HepG2 (cell line): ENCODE results near the gene CDK14. TPM values are rescaled to one million over a fixed set of nuclear protein-coding genes. Genes with fewer than 3 reads are reported as not detected.

Experiments used
- ATAC-seq: fragments of 200-7000 bp; cut with Tn5 transposase; 3 replicates; pipeline ENCODE4 v1.9.1; 2020; ENCODE audit warnings: mild to moderate bottlenecking, moderate library complexity
- BruUV-seq: library from RNA; stranded (reverse); fragments of 400-500 nt; replicated peaks from 2 replicates; lab custom pipeline; 2021; lab: Mats Ljungman, UMichigan
- CTCF ChIA-PET: fragments of 300-600 bp; formaldehyde crosslinking; extraction: SDS; loops from one replicate; lab custom pipeline; 2021; ENCODE audit warnings: low total read pairs, inconsistent platforms, low intra/inter-chr PET ratio; lab: Yijun Ruan, JAX
- POLR2A ChIA-PET: fragments of 350-600 bp; sonication (Branson Sonifier 250); formaldehyde crosslinking; loops from one replicate; lab custom pipeline; 2020; ENCODE audit warnings: antibody characterized with exemption, inconsistent platforms; lab: Yijun Ruan, JAX
- DNase-seq: peaks from one replicate; pipeline ENCODE4 v3.0.0-alpha.2; 2015; ENCODE audit warnings: low spot score
- FAIRE-seq: peaks from 3 replicates; lab custom pipeline; 2011; peaks lifted over from hg19 to GRCh38; lab: Jason Lieb, UNC
- H2AFZ ChIP-seq: one replicate; pipeline ENCODE4 v1.6.1; 2011; ENCODE audit warnings: low read length, inconsistent platforms
- H3K27ac ChIP-seq: fragments of 300-600 bp; 3 replicates; pipeline ENCODE4 v1.8.0; 2011; ENCODE audit warnings: mixed run types, mild to moderate bottlenecking, mixed read lengths, low read length, inconsistent platforms; ENCODE audit not compliant: insufficient read depth; ENCODE audit errors: extremely low read length
- H3K27me3 ChIP-seq, 2 experiments: fragments of 200-600 bp in 1 of 2; 2 replicates in 1 of 2; 3 replicates in 1 of 2; pipeline versions ENCODE4 v1.6.0 to v1.8.0; 2011; ENCODE audit warnings: low read length in 2 of 2, mild to moderate bottlenecking in 2 of 2, moderate library complexity in 2 of 2, inconsistent platforms in 1 of 2; ENCODE audit not compliant: insufficient read depth in 2 of 2, control insufficient read depth in 1 of 2
- H3K36me3 ChIP-seq, 2 experiments: fragments of 200-600 bp in 1 of 2; replicated peaks in 1 of 2; 2 replicates in 1 of 2; 3 replicates in 1 of 2; pipeline versions ENCODE4 v1.5.1 to v1.8.0; 2011; ENCODE audit warnings: low read length in 2 of 2, inconsistent platforms in 1 of 2; ENCODE audit not compliant: insufficient read depth in 2 of 2, control insufficient read depth in 1 of 2
- H3K4me1 ChIP-seq: 2 replicates; pipeline ENCODE4 v1.5.1; 2012; ENCODE audit warnings: low read length, inconsistent platforms; ENCODE audit not compliant: insufficient read depth
- H3K4me2 ChIP-seq: 2 replicates; pipeline ENCODE4 v1.6.0; 2011; ENCODE audit warnings: low read depth, low read length, inconsistent platforms
- H3K4me3 ChIP-seq, 3 experiments: fragments of 200-600 bp in 1 of 3; sonication (generic), shearing (Covaris generic) in 1 of 3; replicated peaks in 1 of 3; 2 replicates each; pipeline ENCODE4 v1.5.1; 2011 to 2016; ENCODE audit warnings: low read length in 3 of 3, inconsistent platforms in 2 of 3, low read depth in 2 of 3, mild to moderate bottlenecking in 2 of 3, control low read depth in 1 of 3, mixed read lengths in 1 of 3; ENCODE audit not compliant: insufficient read depth in 1 of 3
- H3K79me2 ChIP-seq: one replicate; pipeline ENCODE4 v1.6.1; 2011; ENCODE audit warnings: low read length, inconsistent platforms; ENCODE audit not compliant: insufficient read depth
- H3K9ac ChIP-seq: 2 replicates; pipeline ENCODE4 v1.6.0; 2011; ENCODE audit warnings: mild to moderate bottlenecking, low read depth, low read length, inconsistent platforms; ENCODE audit not compliant: insufficient read depth
- H3K9me3 ChIP-seq: 2 replicates; pipeline ENCODE4 v1.5.1; 2012; ENCODE audit warnings: mild to moderate bottlenecking, low read length
- H4K20me1 ChIP-seq: 2 replicates; pipeline ENCODE4 v1.6.0; 2011; ENCODE audit warnings: inconsistent platforms, mild to moderate bottlenecking, low read length, moderate library complexity; ENCODE audit not compliant: insufficient read depth
- ARID2 ChIP-seq: sonication (generic); formaldehyde crosslinking; IDR thresholded peaks from 2 replicates; pipeline ENCODE4 v1.8.1; 2022; ENCODE audit warnings: mild to moderate bottlenecking, missing genetic modification reagents, borderline replicate concordance
- BCLAF1 ChIP-seq: fragments of 450-650 bp; IDR thresholded peaks from 2 replicates; pipeline ENCODE4 v1.6.1; 2017; ENCODE audit warnings: mild to moderate bottlenecking
- DBP ChIP-seq: sonication (generic); formaldehyde crosslinking; IDR thresholded peaks from 2 replicates; pipeline ENCODE4 v1.4.0; 2020; ENCODE audit warnings: missing genetic modification reagents; ENCODE audit errors: not compliant biosample characterization
- FOXK1 ChIP-seq: sonication (generic); formaldehyde crosslinking; IDR thresholded peaks from 2 replicates; pipeline ENCODE4 v1.4.0; 2020; ENCODE audit warnings: low read depth, missing genetic modification reagents, borderline replicate concordance
- FOXP1 ChIP-seq, 2 experiments: fragments of 450-650 bp in 1 of 2; IDR thresholded peaks; 2 replicates each; pipeline ENCODE4 v1.6.1; 2017 to 2018; ENCODE audit warnings: antibody characterized with exemption in 1 of 2
- HIC2 ChIP-seq: sonication (generic); formaldehyde crosslinking; IDR thresholded peaks from 2 replicates; pipeline ENCODE4 v1.9.0; 2022; ENCODE audit warnings: low read depth, missing genetic modification reagents
- KLF12 ChIP-seq: sonication (generic); formaldehyde crosslinking; IDR thresholded peaks from 2 replicates; pipeline ENCODE4 v1.4.0; 2020; ENCODE audit warnings: missing genetic modification reagents, borderline replicate concordance
- MYPOP ChIP-seq: sonication (generic); formaldehyde crosslinking; IDR thresholded peaks from 2 replicates; pipeline ENCODE4 v1.8.1; 2023; ENCODE audit warnings: mild to moderate bottlenecking, moderate library complexity, missing genetic modification reagents
- REPIN1 ChIP-seq: sonication (generic); formaldehyde crosslinking; IDR thresholded peaks from 2 replicates; pipeline ENCODE4 v1.8.0; 2022; ENCODE audit warnings: missing genetic modification reagents, low read depth, mild to moderate bottlenecking, borderline replicate concordance
- SATB2 ChIP-seq: sonication (generic); formaldehyde crosslinking; IDR thresholded peaks from 2 replicates; pipeline ENCODE4 v1.5.0; 2020; ENCODE audit warnings: missing genetic modification reagents
- ZNF776 ChIP-seq: sonication (generic); formaldehyde crosslinking; IDR thresholded peaks from 2 replicates; pipeline ENCODE4 v1.4.0; 2020; ENCODE audit warnings: mild to moderate bottlenecking, missing genetic modification reagents
- ZSCAN21 ChIP-seq: sonication (generic); formaldehyde crosslinking; IDR thresholded peaks from 2 replicates; pipeline ENCODE4 v1.8.0; 2022; ENCODE audit warnings: mild to moderate bottlenecking, missing genetic modification reagents, moderate library complexity, borderline replicate concordance
- WGBS: methylation state at CpG from one replicate; pipeline ENCODE4 v1.1.6; 2017; ENCODE audit warnings: low lambda C conversion rate; 5-methylcytosine and 5-hydroxymethylcytosine counted together
- in situ Hi-C: cut with HindIII; loops from 2 replicates; pipeline ENCODE4 v1.10.0; 2017; ENCODE audit warnings: low pct_unique_long_range_greater_than_20kb; ENCODE audit not compliant: extremely low pct_ligation_motif_present
- intact Hi-C: fragments of 100-400 bp; cut with micrococcal nuclease; formaldehyde crosslinking; loops from one replicate; pipeline ENCODE4 v1.10.0; 2022; ENCODE audit not compliant: unreplicated experiment
- polyA plus RNA-seq, 8 experiments: library from polyadenylated mRNA; depleted of rRNA in 3 of 8; stranded (reverse) in 7 of 8; unstranded in 1 of 8; fragments of >200 nt; fragmentation: Illumina TruSeq in 4 of 8; extraction: Trizol in 4 of 8; gene quantifications; 2 replicates each; pipeline versions ENCODE4 v1.2.1 to v1.2.3, GENCODE V29; 2011 to 2016; ENCODE audit warnings: low read depth in 4 of 8, missing spikeins in 1 of 8, mixed read lengths in 1 of 8; ENCODE audit not compliant: insufficient read depth in 1 of 8
- total RNA-seq, 5 experiments: library from RNA; depleted of rRNA; stranded (reverse); fragments of >200 nt; fragmentation: Illumina TruSeq; extraction: Trizol; gene quantifications; 2 replicates each; pipeline ENCODE4 v1.2.3, GENCODE V29; 2016; ENCODE audit warnings: low read depth in 1 of 5
- TF ChIP-seq, protein P1 (sequence below): fragments of 450-650 bp; IDR thresholded peaks from 2 replicates; pipeline ENCODE4 v1.6.1; 2017

CDK14 gene
- total and polyA plus RNA-seq, 2 of the 13 experiments (the other 11 are each of a cell fraction or from before 2014, with no cell fraction given) = 0.26 to 0.71 TPM

DNA sequence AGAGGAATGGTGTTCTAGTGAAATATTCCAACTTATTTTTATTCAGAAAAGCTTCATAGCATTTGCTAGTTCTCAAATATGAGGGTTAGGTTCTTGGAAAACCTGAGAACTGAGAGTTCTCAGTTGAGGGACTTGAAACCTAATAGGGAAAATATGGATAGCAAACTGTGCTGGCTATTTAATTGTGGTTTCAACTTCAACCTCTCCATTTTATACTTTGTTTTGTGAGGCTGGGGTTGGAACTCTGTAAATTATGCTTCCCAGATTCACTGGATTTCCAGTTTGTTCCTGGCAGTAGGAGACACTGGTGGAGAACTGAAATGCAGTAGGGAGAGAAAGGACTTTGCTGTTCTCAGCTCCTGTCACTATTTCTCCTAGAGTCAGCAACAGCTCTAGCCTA, 52.7 kb downstream of the CDK14 start (continued):
- TF ChIP-seq KLF12 (CRISPR knock-in tag) = no peak
- no peak for TF ChIP-seq DBP (CRISPR knock-in tag)
- TF ChIP-seq MYPOP = no peak
- no peak for TF ChIP-seq BCLAF1
- TF ChIP-seq, all 625 proteins: peak for 0

GRCh38 chr7:90654718-90655427, 58.8 kb downstream of the CDK14 start:
- Histone ChIP-seq H3K27ac (no peak overlapping the region), H3K4me3 (no peak overlapping the region), H3K9ac (no peak overlapping the region), H3K27me3 (no peaks in the 10 kb centered on the region), H4K20me1 (no peaks in the 10 kb centered on the region), H3K4me2 (no peak overlapping the region), H3K4me1 (no peaks in the 10 kb centered on the region), H3K9me3 (no peaks in the 10 kb centered on the region), H3K79me2 (no peaks in the 10 kb centered on the region), H3K36me3 (no peaks in the 10 kb centered on the region), H2AFZ (no peak overlapping the region)
- intact Hi-C loops = no loop called here
- FAIRE-seq (no peak), ATAC-seq (no peak), DNase-seq (no peak)
- ChIA-PET CTCF (no interaction called here), POLR2A (no interaction called here)
- 53% methylated on average over 4 of the region's 4 CpGs for WGBS
- in situ Hi-C loops = no loop called here
- no TSS peak for BruUV-seq
- TF ChIP-seq HIC2 = no peak
- no peak for TF ChIP-seq REPIN1 (CRISPR knock-in tag)
- no peak for TF ChIP-seq FOXK1 (CRISPR knock-in tag)
- TF ChIP-seq, protein P1, sequence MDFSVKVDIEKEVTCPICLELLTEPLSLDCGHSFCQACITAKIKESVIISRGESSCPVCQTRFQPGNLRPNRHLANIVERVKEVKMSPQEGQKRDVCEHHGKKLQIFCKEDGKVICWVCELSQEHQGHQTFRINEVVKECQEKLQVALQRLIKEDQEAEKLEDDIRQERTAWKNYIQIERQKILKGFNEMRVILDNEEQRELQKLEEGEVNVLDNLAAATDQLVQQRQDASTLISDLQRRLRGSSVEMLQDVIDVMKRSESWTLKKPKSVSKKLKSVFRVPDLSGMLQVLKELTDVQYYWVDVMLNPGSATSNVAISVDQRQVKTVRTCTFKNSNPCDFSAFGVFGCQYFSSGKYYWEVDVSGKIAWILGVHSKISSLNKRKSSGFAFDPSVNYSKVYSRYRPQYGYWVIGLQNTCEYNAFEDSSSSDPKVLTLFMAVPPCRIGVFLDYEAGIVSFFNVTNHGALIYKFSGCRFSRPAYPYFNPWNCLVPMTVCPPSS = no peak
- TF ChIP-seq ZSCAN21 (CRISPR knock-in tag) = no peak
- TF ChIP-seq SATB2 (CRISPR knock-in tag) = no peak
- TF ChIP-seq ZNF776 (CRISPR knock-in tag) = no peak
- no peak for TF ChIP-seq ARID2 (CRISPR knock-in tag)
- no peak for TF ChIP-seq FOXP1 (IDR thresholded peaks at IDR 0.05)
- no peak for TF ChIP-seq FOXP1 (CRISPR knock-in tag; IDR thresholded peaks at IDR 0.05)
